Measurements from ENCODE around the gene AMBP. TPM values are rescaled to one million over a fixed set of nuclear protein-coding genes. Genes with fewer than 3 reads are reported as not detected.

The AMBP gene
- 0.29 TPM for total RNA-seq (ENCODE audit: unreplicated experiment)
- long read RNA-seq, partial matches to known transcripts, result 0 of 1 reads
- long read RNA-seq, other reads (novel, unspliced or antisense), result 0 of 1 reads

DNA sequence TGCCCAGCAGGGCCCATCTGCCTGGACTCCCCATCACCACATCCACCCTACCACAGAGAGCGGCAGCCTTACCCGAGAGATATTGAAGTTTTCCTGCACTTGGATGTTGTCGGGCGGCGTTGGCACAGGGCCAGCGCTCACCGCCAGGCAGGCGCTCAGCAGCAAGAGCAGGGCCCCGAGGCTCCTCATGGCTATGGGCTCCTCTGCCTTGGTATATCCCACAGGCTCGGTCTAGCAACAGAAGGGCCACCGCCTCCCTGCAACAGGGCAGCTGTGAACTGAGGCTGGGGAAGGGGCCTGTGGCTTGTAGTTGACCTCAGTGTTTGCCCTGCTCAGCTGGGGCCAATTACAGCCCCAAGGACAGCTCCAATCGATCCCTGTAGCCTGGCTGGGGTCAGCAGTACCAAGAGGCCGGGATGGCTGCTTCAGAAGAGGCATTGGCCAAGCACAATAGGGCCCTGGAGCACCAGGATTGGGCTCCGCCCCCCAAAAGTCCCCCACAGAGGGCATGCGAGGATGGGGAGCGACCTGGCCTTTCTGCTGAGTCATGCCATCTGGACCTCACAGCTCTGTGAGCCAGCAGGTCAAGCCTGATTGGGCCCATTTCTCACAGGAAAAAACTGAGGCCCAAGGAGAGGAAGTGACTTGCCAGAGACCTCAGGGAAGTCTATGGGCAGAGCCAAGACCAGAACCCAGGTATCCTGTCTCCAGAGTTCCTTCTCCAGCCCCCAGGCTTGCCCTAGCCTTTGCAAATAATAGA lies at the start of gene AMBP:
AMBP (minus strand) TSS at position 280 of the 760 bp plus-strand sequence; CDS start at position 189, 91 bp downstream.
- Mint-ChIP-seq H3K4me1 (ENCODE audit: low read depth, unreplicated experiment) (no peaks in the 10 kb centered on the region), H3K27me3 (ENCODE audit: unreplicated experiment) (peaks cover 10% of the 10 kb centered on the region), H3K9me3 (ENCODE audit: unreplicated experiment) (peaks cover 15% of the 10 kb centered on the region), H3K36me3 (ENCODE audit: unreplicated experiment) (peaks cover 6% of the 10 kb centered on the region), H3K27ac (ENCODE audit: unreplicated experiment) (no peak within 1 kb of the TSS), H3K4me3 (ENCODE audit: unreplicated experiment) (no peak within 1 kb of the TSS)
- no peak for DNase-seq
- TF ChIP-seq CTCF (IDR thresholded peaks at IDR 0.05; ENCODE audit: partially characterized antibody, unreplicated experiment), result no peak

DNA sequence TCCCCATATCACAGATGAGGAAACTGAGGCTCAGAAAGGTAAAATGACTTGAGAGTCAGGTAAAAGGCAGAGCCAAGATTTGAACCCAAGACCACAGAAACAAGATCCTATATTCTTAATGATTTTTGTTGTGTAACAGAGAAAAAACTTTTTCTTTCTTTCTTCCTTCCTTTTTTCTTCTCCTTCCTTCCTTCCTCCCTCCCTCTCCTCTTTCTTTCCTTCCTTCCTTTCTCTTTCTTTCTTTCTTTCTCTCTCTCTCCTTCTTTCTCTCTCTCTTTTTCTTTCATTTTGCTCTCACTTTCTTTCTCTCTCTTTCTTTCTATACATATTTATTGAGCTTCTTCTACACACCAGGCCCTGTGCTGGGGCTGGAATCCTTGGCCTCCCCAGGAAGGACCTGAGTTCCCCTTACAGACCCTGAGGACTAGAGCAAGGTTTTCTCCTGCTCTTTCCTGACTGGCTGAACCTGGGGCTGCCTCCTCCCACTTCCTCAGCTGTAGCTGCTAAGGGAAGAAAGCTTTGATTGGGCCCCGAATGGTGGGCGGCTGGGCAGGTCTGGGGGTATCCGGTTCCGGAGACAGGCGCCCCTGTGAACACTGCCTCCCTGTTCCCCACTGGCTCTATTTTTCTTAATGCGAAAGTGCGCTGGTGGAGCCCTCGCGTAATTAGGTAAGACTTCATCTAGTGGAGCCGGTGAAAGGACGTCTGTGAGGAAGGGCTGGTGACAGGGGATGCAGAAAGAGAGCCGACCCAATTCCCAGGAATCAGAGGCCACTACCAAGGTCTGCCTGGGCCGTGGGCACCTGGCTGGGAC lies 48.4 kb upstream of the AMBP start:
- no peak for TF ChIP-seq CTCF (IDR thresholded peaks at IDR 0.05; ENCODE audit: partially characterized antibody, unreplicated experiment)
- DNase-seq, result no peak
- no peak overlapping the region for H3K4me3 Mint-ChIP-seq (ENCODE audit: unreplicated experiment)
- H3K27ac Mint-ChIP-seq (ENCODE audit: unreplicated experiment), result no peak overlapping the region
- peaks cover 5% of the 10 kb centered on the region for H3K4me1 Mint-ChIP-seq (ENCODE audit: low read depth, unreplicated experiment)
- peaks cover 5% of the 10 kb centered on the region for H3K27me3 Mint-ChIP-seq (ENCODE audit: unreplicated experiment)
- peaks cover 3% of the 10 kb centered on the region for H3K9me3 Mint-ChIP-seq (ENCODE audit: unreplicated experiment)
- H3K36me3 Mint-ChIP-seq (ENCODE audit: unreplicated experiment), result no peaks in the 10 kb centered on the region

DNA sequence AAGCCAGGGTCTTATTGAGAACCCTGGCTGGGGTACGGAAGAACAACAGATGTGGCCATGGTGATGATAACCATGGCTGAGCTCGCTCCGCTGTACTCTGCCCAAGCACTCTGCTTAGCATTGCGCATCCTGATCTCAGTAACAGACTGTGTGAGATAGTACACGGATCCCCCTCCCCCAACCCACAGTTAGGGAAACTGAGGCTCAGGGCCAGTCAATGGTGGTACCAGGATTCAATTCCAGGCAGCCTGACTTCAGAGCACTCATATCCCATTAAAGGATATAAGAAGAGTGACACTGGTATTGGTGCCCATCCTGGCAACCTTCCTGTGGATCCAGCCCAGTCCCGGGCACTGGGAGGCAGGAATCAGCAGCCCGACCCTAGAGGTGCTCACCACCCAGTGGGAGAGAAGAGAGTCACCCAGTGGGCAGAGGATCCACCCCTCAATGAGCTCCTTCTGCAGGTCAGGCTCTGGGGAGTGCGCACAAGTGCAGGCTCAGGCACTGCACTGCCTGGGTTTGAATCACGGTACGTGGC lies 47.4 kb upstream of the AMBP start:
- Mint-ChIP-seq H3K4me1 (ENCODE audit: low read depth, unreplicated experiment) (peaks cover 11% of the 10 kb centered on the region), H3K36me3 (ENCODE audit: unreplicated experiment) (no peaks in the 10 kb centered on the region), H3K9me3 (ENCODE audit: unreplicated experiment) (peaks cover 3% of the 10 kb centered on the region), H3K27me3 (ENCODE audit: unreplicated experiment) (peaks cover 7% of the 10 kb centered on the region), H3K4me3 (ENCODE audit: unreplicated experiment) (no peak overlapping the region), H3K27ac (ENCODE audit: unreplicated experiment) (no peak overlapping the region)
- TF ChIP-seq CTCF (IDR thresholded peaks at IDR 0.05; ENCODE audit: partially characterized antibody, unreplicated experiment), result no peak
- no peak for DNase-seq

DNA sequence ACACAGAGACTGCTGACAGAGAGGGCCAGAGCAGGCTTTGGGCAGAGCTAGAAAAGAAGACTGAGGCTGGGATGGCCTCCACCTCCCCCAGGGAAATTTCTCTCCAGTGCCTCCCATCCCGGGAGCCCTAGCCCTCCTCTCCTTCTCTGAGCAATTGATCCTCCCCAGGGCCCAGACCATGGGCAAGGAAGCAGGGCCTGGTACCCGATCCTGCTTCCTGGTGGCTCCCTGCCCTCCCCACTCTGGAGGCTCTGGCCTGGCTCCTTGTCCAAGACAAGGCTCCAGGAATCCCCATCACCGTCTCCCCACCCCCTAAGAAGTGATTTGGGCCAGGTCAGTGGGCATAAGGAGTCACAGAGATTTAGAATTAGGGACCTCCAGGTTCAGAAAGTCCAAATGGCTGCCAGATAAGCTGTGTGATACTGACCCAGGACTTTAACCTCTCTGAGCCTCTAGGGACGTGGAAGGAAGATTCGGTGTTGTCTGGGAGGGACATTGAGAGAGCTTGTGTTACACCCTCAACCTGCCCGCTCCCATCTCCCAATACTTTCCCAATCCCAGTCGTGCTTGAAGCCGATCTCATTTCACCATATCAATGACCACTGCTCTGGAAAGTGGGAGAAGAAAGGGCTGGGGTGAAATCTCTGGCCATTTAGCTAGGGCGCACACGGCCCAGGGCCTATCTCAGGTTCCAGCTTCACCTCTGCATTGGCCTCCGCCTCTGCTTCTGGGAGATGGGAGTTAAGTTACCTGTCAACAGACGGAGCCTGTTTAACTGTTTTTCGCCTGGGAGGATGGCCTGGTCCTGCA lies 46.8 kb upstream of the AMBP start:
- Mint-ChIP-seq H3K36me3 (ENCODE audit: unreplicated experiment) (no peaks in the 10 kb centered on the region), H3K4me1 (ENCODE audit: low read depth, unreplicated experiment) (peaks cover 12% of the 10 kb centered on the region), H3K27me3 (ENCODE audit: unreplicated experiment) (peaks cover 9% of the 10 kb centered on the region), H3K9me3 (ENCODE audit: unreplicated experiment) (peaks cover 2% of the 10 kb centered on the region), H3K27ac (ENCODE audit: unreplicated experiment) (no peak overlapping the region), H3K4me3 (ENCODE audit: unreplicated experiment) (no peak overlapping the region)
- no peak for TF ChIP-seq CTCF (IDR thresholded peaks at IDR 0.05; ENCODE audit: partially characterized antibody, unreplicated experiment)
- DNase-seq, result no peak

All from glutamatergic neuron (in vitro differentiated cells).